GM18517 (cell line): ENCODE results near the gene DRICH1.
"Not testable (repeated sequence)": the region's sequence is repeated elsewhere in the genome, so short reads cannot be mapped to it uniquely, and the experiment has no call there.

Experiments
- ATAC-seq: cut with Tn5 transposase; IDR thresholded peaks from one replicate; pipeline ENCODE4 v1.9.1; 2021; ENCODE audit warnings: mild to moderate bottlenecking, moderate library complexity; ENCODE audit not compliant: unreplicated experiment

Gene DRICH1

GRCh38 chr22:23603266-23603665 lies 28.9 kb downstream of the DRICH1 start:
- no peak for ATAC-seq

- ATAC-seq, result no peak
Measured at GRCh38 chr22:23598805-23599518, 33.2 kb downstream of the DRICH1 start.

GRCh38 chr22:23597576-23598268 lies 34.4 kb downstream of the DRICH1 start:
- ATAC-seq, result not testable (repeated sequence)

DNA sequence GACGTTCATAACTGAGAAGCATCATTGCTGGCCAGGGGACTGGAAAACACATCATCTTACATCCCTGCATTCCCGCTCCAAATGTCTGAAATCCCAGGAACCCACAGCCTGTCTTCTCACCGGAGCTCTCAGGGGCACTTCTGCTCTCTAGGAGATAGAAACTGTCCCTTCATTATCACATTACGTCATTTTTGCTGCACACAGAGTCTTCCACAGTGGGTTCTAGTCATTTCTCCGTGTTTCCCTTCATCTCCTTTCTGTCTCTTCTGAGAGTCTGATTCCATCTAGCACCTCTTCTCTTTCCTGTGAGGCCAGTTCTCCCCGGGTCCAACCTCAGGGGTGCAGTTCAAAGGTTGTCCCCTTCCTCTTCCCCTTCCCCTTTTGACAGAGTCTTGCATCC lies 36.2 kb downstream of the DRICH1 start:
- ATAC-seq, result not testable (repeated sequence)

DNA sequence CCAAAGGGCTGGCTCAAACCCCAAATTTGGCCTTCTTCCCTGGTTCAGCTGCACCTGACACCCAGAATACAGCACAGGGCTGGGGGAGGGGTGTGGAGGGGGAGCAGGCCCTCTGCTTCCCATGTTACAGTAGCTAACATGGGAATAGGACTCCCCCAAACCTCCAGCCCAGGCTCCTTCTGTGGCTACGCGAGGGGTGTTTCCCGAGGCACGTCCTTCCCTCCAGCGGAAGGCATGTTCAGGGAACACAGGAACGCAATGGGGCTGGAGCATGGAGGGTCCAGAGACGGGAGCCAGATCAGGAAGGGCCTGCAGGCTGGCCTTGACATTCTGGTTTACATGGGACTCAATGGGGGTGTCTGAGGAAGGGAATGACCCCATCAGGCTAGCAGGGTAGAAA lies 40.3 kb downstream of the DRICH1 start:
- no peak for ATAC-seq

DNA sequence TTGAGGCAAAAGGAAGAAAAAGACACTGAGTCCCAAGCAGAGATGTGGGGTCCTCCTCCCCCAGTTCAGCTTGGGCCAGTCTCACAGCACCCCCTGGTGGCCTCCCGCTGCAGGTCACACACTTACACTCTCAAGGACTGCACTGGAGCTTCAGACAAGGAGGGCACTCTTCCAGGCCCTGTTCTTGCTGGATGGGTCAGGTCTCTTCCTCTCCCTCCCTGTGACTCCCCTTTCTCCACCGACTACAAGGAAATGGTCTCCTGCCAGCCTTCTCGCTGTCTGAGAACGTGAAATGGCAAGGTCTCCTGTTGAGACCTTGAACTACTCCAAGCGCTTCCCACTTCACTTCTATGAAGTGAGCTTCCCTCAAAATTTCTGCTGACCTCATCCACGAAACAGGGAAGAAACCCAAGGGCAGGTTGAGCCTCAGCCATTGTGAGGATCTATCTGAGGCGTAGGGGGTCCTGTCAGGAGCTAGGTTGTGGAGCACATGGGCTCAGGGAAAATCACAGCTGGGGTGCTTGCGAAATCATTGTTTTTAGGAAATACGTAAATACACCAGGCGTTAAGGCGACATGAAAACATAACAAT lies 40.8 kb downstream of the DRICH1 start:
- no peak for ATAC-seq

GRCh38 chr22:23583836-23584235 lies 48.3 kb downstream of the DRICH1 start:
- no peak for ATAC-seq

DNA sequence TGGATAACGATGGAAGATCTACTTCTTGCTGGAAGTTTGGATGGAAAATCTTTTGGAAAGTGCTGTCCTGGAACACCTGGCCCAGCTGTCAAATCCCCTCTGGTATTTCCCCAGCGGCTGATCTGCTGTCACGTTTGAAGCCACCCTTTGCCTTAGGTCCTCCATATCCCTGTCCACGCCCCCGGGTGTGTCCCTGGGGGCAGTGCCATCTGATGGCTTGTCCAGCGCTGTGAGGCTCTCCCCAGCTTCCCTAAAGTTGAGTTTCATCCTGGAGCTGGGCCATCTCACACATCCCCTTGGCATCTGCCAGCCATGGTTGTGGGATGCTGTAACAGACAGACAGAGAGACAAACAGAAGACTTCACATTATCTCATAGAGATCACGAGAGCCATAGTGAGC lies 49.0 kb downstream of the DRICH1 start:
- ATAC-seq, result no peak

GRCh38 chr22:23581260-23581650 lies 50.9 kb downstream of the DRICH1 start:
- ATAC-seq, result no peak

GRCh38 chr22:23580576-23581259 lies 51.4 kb downstream of the DRICH1 start:
- ATAC-seq, result no peak

DNA sequence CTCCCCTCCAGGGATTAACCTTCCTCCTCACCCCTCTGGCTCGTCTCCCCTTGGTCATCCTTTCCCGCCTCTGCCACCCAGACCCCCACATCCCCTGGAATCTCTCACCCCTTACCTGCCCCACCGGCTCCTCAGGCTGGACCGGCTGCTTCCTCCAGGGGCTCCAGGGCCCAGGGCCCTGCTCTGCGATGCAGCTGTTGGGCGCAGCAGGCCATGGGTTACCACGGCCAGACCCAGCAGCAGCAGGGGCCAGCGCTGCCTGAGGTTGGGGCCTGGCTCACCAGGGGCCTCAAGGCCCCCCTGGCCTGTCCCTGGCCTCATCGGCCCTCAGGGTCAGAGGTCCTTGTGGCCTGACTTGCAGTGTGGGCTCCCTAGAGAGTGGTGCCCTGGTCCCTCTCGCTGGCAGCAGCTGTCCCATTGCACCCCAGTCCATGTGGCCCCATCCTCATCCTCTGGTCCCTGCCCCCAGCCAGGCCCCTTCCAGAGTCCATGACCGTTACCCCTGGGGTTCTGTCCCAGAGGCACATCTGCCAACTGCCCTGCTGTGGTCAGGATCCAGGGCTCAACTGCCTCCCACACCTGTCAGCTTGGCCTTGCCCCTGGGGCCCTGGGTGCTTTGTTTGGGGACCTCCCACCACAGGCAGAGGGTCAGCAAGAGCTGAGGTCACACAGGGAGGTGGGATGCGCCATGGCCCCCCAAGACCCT lies 52.1 kb downstream of the DRICH1 start, which contains the start of gene IGLL1:
Gene IGLL1, minus strand, starts transcription at position 421 of the 706 bp plus-strand sequence. Its CDS starts 100 bp downstream, at position 321.
- no peak for ATAC-seq

- no peak for ATAC-seq
Measured at GRCh38 chr22:23579280-23579679, 52.8 kb downstream of the DRICH1 start.

DNA sequence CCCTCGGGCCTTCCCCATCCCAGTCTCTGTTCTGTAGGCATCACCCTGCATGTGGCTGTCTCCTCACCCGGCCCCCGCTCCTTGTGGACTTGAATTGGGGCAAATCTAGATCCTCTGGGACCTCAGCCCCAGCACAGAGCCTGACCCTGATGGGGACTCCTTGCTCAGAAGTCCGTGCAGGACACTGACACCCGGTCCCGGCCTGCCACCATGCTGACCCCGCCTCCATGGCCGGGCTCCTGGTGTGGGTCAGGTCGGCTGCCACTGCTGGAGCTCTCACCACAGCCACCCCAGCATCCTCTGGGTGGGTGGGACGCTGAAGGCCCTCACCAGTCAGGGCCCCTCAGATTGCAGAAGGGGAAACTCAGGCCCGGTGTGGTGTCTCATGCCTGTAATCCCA lies 53.8 kb downstream of the DRICH1 start:
- ATAC-seq, result no peak

DNA sequence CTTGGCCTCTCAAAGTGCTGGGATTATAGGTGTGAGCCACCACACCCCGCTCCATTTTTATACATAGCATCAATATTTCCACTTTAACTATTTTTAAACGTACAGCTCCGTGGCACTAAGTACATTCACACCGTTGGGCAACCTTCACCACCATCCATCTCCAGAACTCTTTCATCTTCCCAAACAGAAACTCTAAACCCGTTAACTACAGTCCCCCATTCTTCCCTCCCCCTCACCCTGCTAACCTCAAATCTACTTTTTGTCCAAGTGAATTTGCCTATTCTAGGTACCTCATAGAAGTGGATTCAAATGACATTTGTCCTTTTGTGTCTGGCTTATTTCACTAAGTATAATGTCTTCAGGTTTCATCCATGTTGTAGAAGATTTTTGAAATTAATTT lies 55.4 kb downstream of the DRICH1 start:
- no peak for ATAC-seq

DNA sequence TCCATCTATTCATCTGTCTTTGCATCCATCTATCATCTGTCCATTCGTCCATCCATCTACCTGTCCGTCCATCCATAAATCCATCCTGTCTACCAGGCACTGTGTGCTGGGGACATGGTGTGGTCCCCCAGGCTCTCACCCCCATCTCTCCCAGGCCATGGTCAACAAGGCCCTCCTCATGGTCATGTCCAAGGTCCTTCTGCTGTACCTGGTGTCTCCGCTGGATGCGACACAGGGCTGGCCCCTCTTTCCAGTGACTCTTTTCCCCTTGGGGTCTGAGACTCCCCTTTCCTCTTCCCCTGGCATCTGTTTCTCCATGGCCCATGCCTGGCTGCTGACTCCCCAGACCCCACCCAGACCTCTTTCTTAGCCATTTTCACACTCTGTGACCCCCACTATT lies 56.5 kb downstream of the DRICH1 start:
- ATAC-seq, result no peak

GRCh38 chr22:23574877-23575276 lies 57.2 kb downstream of the DRICH1 start:
- no peak for ATAC-seq

- ATAC-seq, result no peak
Measured at GRCh38 chr22:23574371-23574811, 57.7 kb downstream of the DRICH1 start.

DNA sequence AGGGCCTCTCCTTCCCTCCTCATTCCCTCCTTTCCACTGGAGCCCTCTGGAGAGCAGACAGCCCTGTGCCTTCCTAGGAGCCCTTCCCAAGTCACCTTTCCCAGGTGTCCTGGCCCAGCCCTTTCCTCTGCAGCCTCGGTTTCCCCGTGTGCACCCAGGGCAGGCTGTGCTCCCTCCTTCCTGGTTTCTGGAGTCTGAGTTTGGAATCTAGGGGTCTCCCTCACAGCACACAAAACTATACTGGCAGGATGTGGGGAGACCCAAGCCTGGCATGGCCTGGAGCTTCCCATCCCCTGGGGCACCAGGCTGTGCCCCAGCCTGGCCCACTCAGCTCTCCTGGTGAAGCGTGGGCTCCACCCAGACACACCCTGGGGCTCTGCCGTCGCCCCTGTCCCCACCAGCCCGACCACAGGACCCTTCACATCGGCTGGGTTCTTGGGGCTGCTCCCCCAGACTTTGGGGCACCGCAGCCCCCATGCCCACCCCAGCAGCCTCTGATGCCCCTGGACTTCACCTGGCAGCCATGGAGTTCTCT lies 58.4 kb downstream of the DRICH1 start:
- ATAC-seq, result not testable (repeated sequence)

DNA sequence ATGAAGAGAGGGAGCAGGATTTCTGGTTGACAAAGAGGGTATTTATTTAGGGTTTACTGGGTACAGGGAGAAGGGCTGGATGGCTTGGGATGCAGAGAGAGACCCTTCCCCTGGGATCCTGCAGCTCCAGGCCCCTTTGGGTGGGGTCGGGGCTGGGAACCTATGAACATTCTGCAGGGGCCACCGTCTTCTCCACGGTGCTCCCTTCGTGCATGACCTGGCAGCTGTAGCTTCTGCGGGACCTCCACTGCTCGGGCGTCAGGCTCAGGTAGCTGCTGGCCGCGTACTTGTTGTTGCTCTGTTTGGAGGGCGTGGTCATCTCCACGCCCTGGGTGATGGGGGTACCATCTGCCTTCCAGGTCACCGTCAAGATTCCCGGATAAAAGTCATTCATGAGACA lies 59.0 kb downstream of the DRICH1 start:
- ATAC-seq, result not testable (repeated sequence)

GRCh38 chr22:23571486-23571885 lies 60.6 kb downstream of the DRICH1 start:
- no peak for ATAC-seq
